Measurements from ENCODE around the gene VAMP5. TPM values are rescaled to one million over a fixed set of nuclear protein-coding genes. Genes with fewer than 3 reads are reported as not detected.

VAMP5 gene
- total RNA-seq, 1 donor from 2014 or later = 8.8 TPM

GRCh38 chr2:85538507-85539360 is 45.5 kb upstream of the VAMP5 start, which contains the start of gene MAT2A:
TSS of gene MAT2A (plus strand) at chr2:85539168. CDS start at chr2:85539288, 120 bp downstream.
- intact Hi-C loops (cut with micrococcal nuclease) = loop anchor here (1.0 to 5.0 kb wide), 9 partner anchors 23 to 902 kb away; partner anchors contain the start of genes ELMOD3, GGCX, KDM3A and RETSAT
- Mint-ChIP-seq H3K27ac (peak within 1 kb of the TSS; percentile 99), H3K4me1 (peaks cover 37% of the 10 kb centered on the region), H3K36me3 (ENCODE audit: low read depth) (peaks cover 51% of the 10 kb centered on the region), H3K4me3 (peak within 1 kb of the TSS; percentile 96), H3K9me3 (no peaks in the 10 kb centered on the region), H3K27me3 (no peaks in the 10 kb centered on the region)
- DNase-seq = peak; percentile 94
- CTCF ChIA-PET = interaction anchor here (0.8 to 6.0 kb wide), 6 partner anchors 10 to 147 kb away, joined by 3 to 52 read pairs (median 4); no protein-coding TSS in a partner anchor
- TF ChIP-seq, protein P1, sequence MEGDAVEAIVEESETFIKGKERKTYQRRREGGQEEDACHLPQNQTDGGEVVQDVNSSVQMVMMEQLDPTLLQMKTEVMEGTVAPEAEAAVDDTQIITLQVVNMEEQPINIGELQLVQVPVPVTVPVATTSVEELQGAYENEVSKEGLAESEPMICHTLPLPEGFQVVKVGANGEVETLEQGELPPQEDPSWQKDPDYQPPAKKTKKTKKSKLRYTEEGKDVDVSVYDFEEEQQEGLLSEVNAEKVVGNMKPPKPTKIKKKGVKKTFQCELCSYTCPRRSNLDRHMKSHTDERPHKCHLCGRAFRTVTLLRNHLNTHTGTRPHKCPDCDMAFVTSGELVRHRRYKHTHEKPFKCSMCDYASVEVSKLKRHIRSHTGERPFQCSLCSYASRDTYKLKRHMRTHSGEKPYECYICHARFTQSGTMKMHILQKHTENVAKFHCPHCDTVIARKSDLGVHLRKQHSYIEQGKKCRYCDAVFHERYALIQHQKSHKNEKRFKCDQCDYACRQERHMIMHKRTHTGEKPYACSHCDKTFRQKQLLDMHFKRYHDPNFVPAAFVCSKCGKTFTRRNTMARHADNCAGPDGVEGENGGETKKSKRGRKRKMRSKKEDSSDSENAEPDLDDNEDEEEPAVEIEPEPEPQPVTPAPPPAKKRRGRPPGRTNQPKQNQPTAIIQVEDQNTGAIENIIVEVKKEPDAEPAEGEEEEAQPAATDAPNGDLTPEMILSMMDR (IDR thresholded peaks at IDR 0.05) = no peak
- peak; percentile 80 for ATAC-seq (ENCODE audit: low read depth)
- POLR2A ChIA-PET = interaction anchor here (0.6 to 8.1 kb wide), 53 partner anchors 9 to 1072 kb away, joined by 3 to 137 read pairs (median 5); partner anchors contain the start of genes C2orf68, CAPG, ELMOD3 and GGCX

DNA sequence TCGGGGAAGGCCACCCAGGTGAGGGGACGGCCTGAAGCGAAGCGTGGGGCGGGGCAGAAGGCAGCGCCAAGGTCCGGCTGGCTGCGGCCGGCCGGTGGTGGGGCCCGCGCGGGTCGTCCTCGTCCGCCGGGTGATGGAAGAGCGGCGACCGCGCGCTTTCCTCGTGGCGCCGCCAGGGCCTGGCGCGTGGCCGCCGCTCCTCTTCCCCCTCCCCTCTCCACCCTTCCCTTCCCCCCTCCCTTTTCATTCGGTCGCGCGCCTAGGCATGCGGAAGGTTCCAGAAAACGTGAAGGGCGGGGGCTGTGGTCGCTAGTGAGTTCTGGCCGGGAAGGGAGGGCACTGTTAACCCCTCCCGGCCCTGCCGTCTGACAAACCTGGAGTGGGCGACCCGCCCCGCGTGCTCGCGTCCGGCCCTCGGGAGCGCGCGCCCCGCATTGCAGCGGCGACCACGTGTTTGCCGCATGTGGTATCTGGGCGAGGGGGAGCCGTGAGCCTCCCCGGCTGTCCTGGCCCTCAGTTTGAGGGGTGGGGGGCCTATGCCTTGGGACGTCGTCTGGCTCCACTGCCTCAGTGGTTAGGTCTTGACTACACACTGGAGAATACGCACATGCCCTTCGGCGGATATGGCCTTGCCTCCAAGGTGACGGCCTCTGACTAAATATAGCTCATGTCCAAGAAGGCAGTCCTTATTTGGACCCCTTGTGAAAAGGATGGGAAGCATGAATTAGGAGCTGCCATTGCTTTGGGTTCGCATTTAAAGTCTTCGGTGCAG is 44.7 kb upstream of the VAMP5 start:
- H3K4me1 Mint-ChIP-seq = peaks cover 42% of the 10 kb centered on the region
- ATAC-seq (ENCODE audit: low read depth) = peak; percentile 43

GRCh38 chr2:85540133-85540648 is 44.0 kb upstream of the VAMP5 start:
- TF ChIP-seq, protein P1 (IDR thresholded peaks at IDR 0.05) = no peak
- peak overlapping the region; percentile 96 for H3K4me3 Mint-ChIP-seq
- ATAC-seq (ENCODE audit: low read depth) = no peak
- H3K27ac Mint-ChIP-seq = peak overlapping the region; percentile 88
- no peaks in the 10 kb centered on the region for H3K9me3 Mint-ChIP-seq
- ChIA-PET CTCF (interaction anchor here (1.0 to 6.0 kb wide), 5 partner anchors 8 to 149 kb away, joined by 3 to 52 read pairs (median 4); no protein-coding TSS in a partner anchor), POLR2A (interaction anchor here (0.6 to 8.1 kb wide), 15 partner anchors 8 to 213 kb away, joined by 3 to 137 read pairs (median 33); partner anchors contain the start of genes C2orf68, CAPG, ELMOD3 and GGCX)
- no peak for DNase-seq
- intact Hi-C loops (cut with micrococcal nuclease) = loop anchor here (1.0 kb wide), 2 partner anchors 12 to 214 kb away; no protein-coding TSS in a partner anchor
- peaks cover 42% of the 10 kb centered on the region for H3K4me1 Mint-ChIP-seq
- H3K27me3 Mint-ChIP-seq = no peaks in the 10 kb centered on the region
- peaks cover 66% of the 10 kb centered on the region for H3K36me3 Mint-ChIP-seq (ENCODE audit: low read depth)

More for the DNA sequence above, 44.7 kb upstream of the VAMP5 start:
- peak; percentile 72 for DNase-seq
- ChIA-PET POLR2A (interaction anchor here (0.6 to 8.1 kb wide), 50 partner anchors 9 to 1073 kb away, joined by 3 to 137 read pairs (median 5); partner anchors contain the start of genes C2orf68, CAPG, ELMOD3 and GGCX), CTCF (interaction anchor here (0.8 to 6.0 kb wide), 7 partner anchors 9 to 148 kb away, joined by 3 to 52 read pairs (median 4); no protein-coding TSS in a partner anchor)
- peak overlapping the region; percentile 99 for H3K27ac Mint-ChIP-seq
- intact Hi-C loops (cut with micrococcal nuclease) = loop anchor here (1.0 to 5.0 kb wide), 10 partner anchors 13 to 901 kb away; partner anchors contain the start of genes ELMOD3, GGCX, KDM3A and RETSAT
- peaks cover 59% of the 10 kb centered on the region for H3K36me3 Mint-ChIP-seq (ENCODE audit: low read depth)
- peak overlapping the region; percentile 96 for H3K4me3 Mint-ChIP-seq
- no peaks in the 10 kb centered on the region for H3K27me3 Mint-ChIP-seq
- TF ChIP-seq, protein P1 (IDR thresholded peaks at IDR 0.05) = no peak
- H3K9me3 Mint-ChIP-seq = no peaks in the 10 kb centered on the region

DNA sequence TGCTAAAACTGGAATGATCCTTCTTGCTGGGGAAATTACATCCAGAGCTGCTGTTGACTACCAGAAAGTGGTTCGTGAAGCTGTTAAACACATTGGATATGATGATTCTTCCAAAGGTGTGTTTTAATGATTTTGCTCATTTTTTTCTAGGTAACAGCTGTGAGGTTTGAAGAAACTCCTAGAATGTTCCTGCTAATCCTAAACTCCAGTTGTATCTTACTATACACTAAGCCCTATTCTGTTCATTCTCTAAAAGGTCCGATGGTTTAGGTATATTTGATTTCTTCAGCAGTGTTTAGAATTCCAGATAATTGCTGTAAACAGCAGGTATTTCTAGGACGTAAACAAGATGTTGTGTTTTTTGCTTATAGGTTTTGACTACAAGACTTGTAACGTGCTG is 43.0 kb upstream of the VAMP5 start:
- H3K4me1 Mint-ChIP-seq = peaks cover 42% of the 10 kb centered on the region
- DNase-seq (no peak), ATAC-seq (ENCODE audit: low read depth) (no peak)
- POLR2A ChIA-PET = interaction anchor here (0.9 to 8.1 kb wide), 9 partner anchors 12 to 214 kb away, joined by 7 to 137 read pairs (median 43); partner anchors contain the start of genes CAPG, ELMOD3, GGCX and RETSAT
- H3K9me3 Mint-ChIP-seq = no peaks in the 10 kb centered on the region
- H3K4me3 Mint-ChIP-seq = peak overlapping the region; percentile 96
- H3K27ac Mint-ChIP-seq = no peak overlapping the region
- no peaks in the 10 kb centered on the region for H3K27me3 Mint-ChIP-seq
- CTCF ChIA-PET = interaction anchor here (1.0 to 6.0 kb wide), 5 partner anchors 10 to 152 kb away, joined by 4 to 52 read pairs (median 6); partner anchors contain the start of gene SH2D6
- peaks cover 75% of the 10 kb centered on the region for H3K36me3 Mint-ChIP-seq (ENCODE audit: low read depth)
- TF ChIP-seq, protein P1 (IDR thresholded peaks at IDR 0.05) = no peak
- intact Hi-C loops (cut with micrococcal nuclease) = no loop called here

Data from activated B cell treated with CpG ODN at 0.5 μM for 24 hours (primary cell).